Activated CD8-positive, alpha-beta memory T cell treated with anti-CD3 and anti-CD28 coated beads, Interleukin-2, amount 10 ng/mL, durations not matched to agents 7 days and 5 days (primary cell): Measurements from ENCODE around the gene TMPRSS2. TPM values are rescaled to one million over a fixed set of nuclear protein-coding genes. Genes with fewer than 3 reads are reported as not detected.

ENCODE experiments used
- ATAC-seq: fragments of 150-1000 bp; cut with Tn5 transposase; one replicate; pipeline ENCODE4 v1.10.0; 2021; ENCODE audit warnings: moderate library complexity
- CTCF ChIA-PET: fragments of 350-600 bp; sonication (Branson Sonifier 250); formaldehyde crosslinking; loops from one replicate; lab custom pipeline; 2021; ENCODE audit warnings: antibody characterized with exemption; lab: Charles Lee
- DNase-seq: peaks from one replicate; pipeline ENCODE4 v3.0.0-alpha.2; 2020
- H3K27ac Mint-ChIP-seq: one replicate; pipeline ENCODE4 v1.8.0; 2021; ENCODE audit warnings: mild to moderate bottlenecking, mixed read lengths
- H3K27me3 Mint-ChIP-seq: one replicate; pipeline ENCODE4 v1.8.0; 2021; ENCODE audit warnings: mixed read lengths
- H3K36me3 Mint-ChIP-seq: one replicate; pipeline ENCODE4 v1.8.0; 2021; ENCODE audit warnings: mild to moderate bottlenecking, mixed read lengths
- H3K4me1 Mint-ChIP-seq: one replicate; pipeline ENCODE4 v1.8.0; 2021; ENCODE audit warnings: mixed read lengths
- H3K4me3 Mint-ChIP-seq: one replicate; pipeline ENCODE4 v1.8.0; 2021; ENCODE audit warnings: mild to moderate bottlenecking, moderate library complexity, mixed read lengths
- H3K9me3 Mint-ChIP-seq: one replicate; pipeline ENCODE4 v1.8.0; 2022; ENCODE audit warnings: low read depth, mixed read lengths
- total RNA-seq, 2 experiments: library from RNA; stranded (reverse); gene quantifications; one replicate each; pipeline ENCODE4 v1.2.3, GENCODE V29; 2021

Gene TMPRSS2
- total RNA-seq, 2 experiments from 2014 or later = not detected

- peaks cover 4% of the 10 kb centered on the region for H3K4me1 Mint-ChIP-seq
- H3K36me3 Mint-ChIP-seq = no peaks in the 10 kb centered on the region
- ATAC-seq (no peak), DNase-seq (no peak)
- CTCF ChIA-PET = no interaction called here
- no peak overlapping the region for H3K4me3 Mint-ChIP-seq
- H3K27me3 Mint-ChIP-seq = peaks cover 60% of the 10 kb centered on the region
- no peak overlapping the region for H3K27ac Mint-ChIP-seq
- H3K9me3 Mint-ChIP-seq = no peaks in the 10 kb centered on the region
Measured at GRCh38 chr21:41504030-41504429, 3.9 kb downstream of the TMPRSS2 start.

- Mint-ChIP-seq H3K4me1 (peaks cover 4% of the 10 kb centered on the region), H3K4me3 (no peak overlapping the region), H3K9me3 (no peaks in the 10 kb centered on the region), H3K27ac (no peak overlapping the region), H3K27me3 (peaks cover 54% of the 10 kb centered on the region), H3K36me3 (no peaks in the 10 kb centered on the region)
- DNase-seq (no peak), ATAC-seq (no peak)
- CTCF ChIA-PET = no interaction called here
Measured at GRCh38 chr21:41503331-41503730, 4.6 kb downstream of the TMPRSS2 start.

- Mint-ChIP-seq H3K4me1 (peaks cover 4% of the 10 kb centered on the region), H3K27me3 (peaks cover 55% of the 10 kb centered on the region), H3K9me3 (no peaks in the 10 kb centered on the region), H3K4me3 (no peak overlapping the region), H3K27ac (no peak overlapping the region), H3K36me3 (no peaks in the 10 kb centered on the region)
- CTCF ChIA-PET = no interaction called here
- ATAC-seq (no peak), DNase-seq (no peak)
Measured at GRCh38 chr21:41501919-41502318, 6.0 kb downstream of the TMPRSS2 start.

GRCh38 chr21:41500931-41501381 lies 7.0 kb downstream of the TMPRSS2 start:
- Mint-ChIP-seq H3K27ac (no peak overlapping the region), H3K27me3 (peaks cover 46% of the 10 kb centered on the region), H3K9me3 (no peaks in the 10 kb centered on the region), H3K4me3 (no peak overlapping the region), H3K4me1 (peaks cover 4% of the 10 kb centered on the region), H3K36me3 (no peaks in the 10 kb centered on the region)
- CTCF ChIA-PET = no interaction called here
- DNase-seq (no peak), ATAC-seq (no peak)

GRCh38 chr21:41500363-41500762 lies 7.6 kb downstream of the TMPRSS2 start:
- Mint-ChIP-seq H3K27ac (no peak overlapping the region), H3K9me3 (no peaks in the 10 kb centered on the region), H3K27me3 (peaks cover 41% of the 10 kb centered on the region), H3K4me3 (no peak overlapping the region), H3K4me1 (peaks cover 4% of the 10 kb centered on the region), H3K36me3 (no peaks in the 10 kb centered on the region)
- CTCF ChIA-PET = no interaction called here
- DNase-seq (no peak), ATAC-seq (no peak)

- CTCF ChIA-PET = no interaction called here
- peaks cover 4% of the 10 kb centered on the region for H3K4me1 Mint-ChIP-seq
Measured at GRCh38 chr21:41499920-41500319, 8.0 kb downstream of the TMPRSS2 start.

GRCh38 chr21:41497788-41498187 lies 10.2 kb downstream of the TMPRSS2 start:
- Mint-ChIP-seq H3K36me3 (no peaks in the 10 kb centered on the region), H3K27ac (no peak overlapping the region), H3K9me3 (no peaks in the 10 kb centered on the region), H3K27me3 (peaks cover 28% of the 10 kb centered on the region), H3K4me1 (no peaks in the 10 kb centered on the region), H3K4me3 (no peak overlapping the region)
- DNase-seq (no peak), ATAC-seq (no peak)
- CTCF ChIA-PET = no interaction called here

More at GRCh38 chr21:41499920-41500319, 8.0 kb downstream of the TMPRSS2 start:
- no peak for DNase-seq
- Mint-ChIP-seq H3K36me3 (no peaks in the 10 kb centered on the region), H3K27me3 (peaks cover 37% of the 10 kb centered on the region), H3K4me3 (no peak overlapping the region), H3K9me3 (no peaks in the 10 kb centered on the region), H3K27ac (no peak overlapping the region)
- no peak for ATAC-seq

- no peak overlapping the region for H3K4me3 Mint-ChIP-seq
Measured at GRCh38 chr21:41497008-41497407, 10.9 kb downstream of the TMPRSS2 start.

GRCh38 chr21:41494242-41494641 lies 13.7 kb downstream of the TMPRSS2 start:
- H3K4me1 Mint-ChIP-seq = no peaks in the 10 kb centered on the region
- CTCF ChIA-PET = no interaction called here
- H3K27me3 Mint-ChIP-seq = peaks cover 13% of the 10 kb centered on the region
- no peaks in the 10 kb centered on the region for H3K36me3 Mint-ChIP-seq
- no peak overlapping the region for H3K4me3 Mint-ChIP-seq
- no peaks in the 10 kb centered on the region for H3K9me3 Mint-ChIP-seq
- DNase-seq (no peak), ATAC-seq (no peak)
- no peak overlapping the region for H3K27ac Mint-ChIP-seq

More at GRCh38 chr21:41497008-41497407, 10.9 kb downstream of the TMPRSS2 start:
- H3K27me3 Mint-ChIP-seq = peaks cover 25% of the 10 kb centered on the region
- ATAC-seq = no peak
- DNase-seq = no peak
- H3K9me3 Mint-ChIP-seq = no peaks in the 10 kb centered on the region
- CTCF ChIA-PET = no interaction called here
- H3K27ac Mint-ChIP-seq = no peak overlapping the region
- H3K4me1 Mint-ChIP-seq = no peaks in the 10 kb centered on the region
- H3K36me3 Mint-ChIP-seq = no peaks in the 10 kb centered on the region

GRCh38 chr21:41491412-41491811 lies 16.5 kb downstream of the TMPRSS2 start:
- Mint-ChIP-seq H3K4me3 (no peak overlapping the region), H3K27me3 (peaks cover 5% of the 10 kb centered on the region), H3K9me3 (no peaks in the 10 kb centered on the region), H3K4me1 (no peaks in the 10 kb centered on the region), H3K36me3 (no peaks in the 10 kb centered on the region), H3K27ac (no peak overlapping the region)
- no peak for DNase-seq
- CTCF ChIA-PET = interaction anchor here (0.7 kb wide), 1 partner anchor 24 kb away, joined by 3 read pairs; no protein-coding TSS in a partner anchor
- no peak for ATAC-seq

GRCh38 chr21:41490330-41490729 lies 17.6 kb downstream of the TMPRSS2 start:
- H3K27ac Mint-ChIP-seq = no peak overlapping the region
- DNase-seq (no peak), ATAC-seq (no peak)
- no peaks in the 10 kb centered on the region for H3K4me1 Mint-ChIP-seq
- H3K36me3 Mint-ChIP-seq = no peaks in the 10 kb centered on the region
- peaks cover 5% of the 10 kb centered on the region for H3K27me3 Mint-ChIP-seq
- CTCF ChIA-PET = no interaction called here
- no peak overlapping the region for H3K4me3 Mint-ChIP-seq
- no peaks in the 10 kb centered on the region for H3K9me3 Mint-ChIP-seq

GRCh38 chr21:41489329-41489728 lies 18.6 kb downstream of the TMPRSS2 start:
- Mint-ChIP-seq H3K27ac (no peak overlapping the region), H3K36me3 (no peaks in the 10 kb centered on the region), H3K4me1 (no peaks in the 10 kb centered on the region), H3K4me3 (no peak overlapping the region), H3K9me3 (no peaks in the 10 kb centered on the region), H3K27me3 (peaks cover 7% of the 10 kb centered on the region)
- CTCF ChIA-PET = no interaction called here
- no peak for ATAC-seq
- no peak for DNase-seq

GRCh38 chr21:41488080-41488479 lies 19.9 kb downstream of the TMPRSS2 start:
- no peak for DNase-seq
- no peak for ATAC-seq
- H3K9me3 Mint-ChIP-seq = no peaks in the 10 kb centered on the region
- CTCF ChIA-PET = no interaction called here
- H3K4me1 Mint-ChIP-seq = peaks cover 3% of the 10 kb centered on the region
- peaks cover 11% of the 10 kb centered on the region for H3K27me3 Mint-ChIP-seq
- H3K4me3 Mint-ChIP-seq = no peak overlapping the region
- no peak overlapping the region for H3K27ac Mint-ChIP-seq
- H3K36me3 Mint-ChIP-seq = no peaks in the 10 kb centered on the region

- DNase-seq (no peak), ATAC-seq (no peak)
- Mint-ChIP-seq H3K4me3 (no peak overlapping the region), H3K27me3 (peaks cover 20% of the 10 kb centered on the region), H3K4me1 (peaks cover 5% of the 10 kb centered on the region), H3K36me3 (no peaks in the 10 kb centered on the region), H3K27ac (no peak overlapping the region), H3K9me3 (no peaks in the 10 kb centered on the region)
- CTCF ChIA-PET = no interaction called here
Measured at GRCh38 chr21:41487082-41487481, 20.9 kb downstream of the TMPRSS2 start.

GRCh38 chr21:41483973-41484372 lies 24.0 kb downstream of the TMPRSS2 start:
- Mint-ChIP-seq H3K4me1 (peaks cover 7% of the 10 kb centered on the region), H3K27ac (no peak overlapping the region), H3K4me3 (no peak overlapping the region), H3K27me3 (peaks cover 32% of the 10 kb centered on the region), H3K36me3 (no peaks in the 10 kb centered on the region), H3K9me3 (no peaks in the 10 kb centered on the region)
- DNase-seq (no peak), ATAC-seq (no peak)
- CTCF ChIA-PET = interaction anchor here (0.6 to 0.7 kb wide), 2 partner anchors 453 to 868 kb away, joined by 3 read pairs; no protein-coding TSS in a partner anchor
